ENCODE data around the gene CELF6. TPM values are rescaled to one million over a fixed set of nuclear protein-coding genes. Genes with fewer than 3 reads are reported as not detected.

The CELF6 gene
- total RNA-seq, 1 experiment from 2014 or later: not detected

DNA sequence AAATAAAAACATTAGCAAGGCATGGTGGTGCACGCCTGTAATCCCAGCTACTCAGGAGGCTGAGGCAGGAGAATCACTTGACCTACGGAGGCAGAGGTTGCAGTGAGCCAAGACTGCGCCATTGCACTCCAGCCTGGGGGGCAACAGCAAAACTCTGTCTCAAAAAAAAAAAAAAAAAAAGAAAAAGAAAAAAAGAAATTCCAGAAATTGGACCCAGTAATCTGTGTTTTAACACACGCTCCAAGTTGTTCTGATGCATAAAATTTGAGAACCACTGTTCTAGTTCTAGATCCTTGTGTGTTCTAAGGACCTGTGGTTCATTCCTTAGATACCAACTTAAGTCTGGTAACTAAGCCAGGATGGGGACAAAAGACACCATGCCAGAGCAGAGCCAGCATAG lies 50.2 kb downstream of the CELF6 start:
- no TSS peak for BruUV-seq (replicated peaks)

DNA sequence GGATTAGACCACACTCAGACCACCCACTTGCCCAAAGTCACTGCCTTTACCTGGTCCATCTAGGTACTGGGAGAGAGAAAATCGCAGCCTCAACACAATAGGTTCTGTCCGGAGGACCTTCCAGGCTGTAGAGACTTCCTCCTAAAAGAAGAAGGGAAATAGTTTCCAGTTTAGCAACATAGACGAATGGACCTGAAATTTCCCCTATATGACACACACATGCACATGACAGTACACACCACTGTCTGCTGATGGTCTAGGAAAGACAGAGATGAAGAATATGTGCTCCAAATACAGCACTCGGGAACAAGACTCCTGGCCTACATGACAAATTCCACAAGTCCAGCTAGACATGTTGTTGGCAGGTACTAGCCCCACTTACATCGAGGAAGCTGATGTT lies 54.9 kb downstream of the CELF6 start:
- no peaks in the 10 kb centered on the region for H3K9me3 ChIP-seq (ENCODE audit: insufficient read depth, low read depth)
- H3K4me1 ChIP-seq (replicated peaks; ENCODE audit: insufficient read depth): no peaks in the 10 kb centered on the region
- BruUV-seq (replicated peaks): no TSS peak
- no peak overlapping the region for H2AFZ ChIP-seq
- H3K9me2 ChIP-seq (ENCODE audit: insufficient read depth): no peaks in the 10 kb centered on the region
- no peak for DNase-seq
- CTCF ChIA-PET: no interaction called here
- TF ChIP-seq, protein P1, sequence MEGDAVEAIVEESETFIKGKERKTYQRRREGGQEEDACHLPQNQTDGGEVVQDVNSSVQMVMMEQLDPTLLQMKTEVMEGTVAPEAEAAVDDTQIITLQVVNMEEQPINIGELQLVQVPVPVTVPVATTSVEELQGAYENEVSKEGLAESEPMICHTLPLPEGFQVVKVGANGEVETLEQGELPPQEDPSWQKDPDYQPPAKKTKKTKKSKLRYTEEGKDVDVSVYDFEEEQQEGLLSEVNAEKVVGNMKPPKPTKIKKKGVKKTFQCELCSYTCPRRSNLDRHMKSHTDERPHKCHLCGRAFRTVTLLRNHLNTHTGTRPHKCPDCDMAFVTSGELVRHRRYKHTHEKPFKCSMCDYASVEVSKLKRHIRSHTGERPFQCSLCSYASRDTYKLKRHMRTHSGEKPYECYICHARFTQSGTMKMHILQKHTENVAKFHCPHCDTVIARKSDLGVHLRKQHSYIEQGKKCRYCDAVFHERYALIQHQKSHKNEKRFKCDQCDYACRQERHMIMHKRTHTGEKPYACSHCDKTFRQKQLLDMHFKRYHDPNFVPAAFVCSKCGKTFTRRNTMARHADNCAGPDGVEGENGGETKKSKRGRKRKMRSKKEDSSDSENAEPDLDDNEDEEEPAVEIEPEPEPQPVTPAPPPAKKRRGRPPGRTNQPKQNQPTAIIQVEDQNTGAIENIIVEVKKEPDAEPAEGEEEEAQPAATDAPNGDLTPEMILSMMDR (conservative IDR thresholded peaks at IDR 0.05): no peak
- H3F3A ChIP-seq (ENCODE audit: insufficient read depth, low read depth): no peaks in the 10 kb centered on the region
- no peak overlapping the region for H3K4me2 ChIP-seq
- H3K27me3 ChIP-seq (ENCODE audit: insufficient read depth, low read depth): no peaks in the 10 kb centered on the region
- H3K79me2 ChIP-seq (ENCODE audit: low read depth): peaks cover 2% of the 10 kb centered on the region; the same call in 1 of the 2 replicates
- H3K4me3 ChIP-seq: no peak overlapping the region
- 0 out of 2 replicates have a peak, but pooled peaks cover 3% of the 10 kb centered on the region for H4K20me1 ChIP-seq (ENCODE audit: insufficient read depth)
- POLR2A ChIA-PET (ENCODE audit: unreplicated experiment): interaction anchor here (0.6 kb wide), 1 partner anchor 636 kb away, joined by 4 read pairs; no protein-coding TSS in a partner anchor
- intact Hi-C loops (cut with micrococcal nuclease; ENCODE audit: unreplicated experiment): no loop called here
- peaks cover 37% of the 10 kb centered on the region for H3K36me3 ChIP-seq (ENCODE audit: low read depth)
- H3K27ac ChIP-seq: no peak overlapping the region

More for the DNA sequence above, 50.2 kb downstream of the CELF6 start:
- POLR2A ChIA-PET (ENCODE audit: unreplicated experiment): no interaction called here
- Histone ChIP-seq H3K9me3 (ENCODE audit: insufficient read depth, low read depth) (no peaks in the 10 kb centered on the region), H3K4me3 (no peak overlapping the region), H3F3A (ENCODE audit: insufficient read depth, low read depth) (no peaks in the 10 kb centered on the region; the same call in 1 of the 2 replicates), H3K79me2 (ENCODE audit: low read depth) (peaks cover 22% of the 10 kb centered on the region), H3K36me3 (ENCODE audit: low read depth) (peaks cover 18% of the 10 kb centered on the region), H3K9me2 (ENCODE audit: insufficient read depth) (no peaks in the 10 kb centered on the region), H3K4me1 (replicated peaks; ENCODE audit: insufficient read depth) (peaks cover 18% of the 10 kb centered on the region), H3K27me3 (ENCODE audit: insufficient read depth, low read depth) (no peaks in the 10 kb centered on the region), H3K4me2 (no peak overlapping the region), H4K20me1 (ENCODE audit: insufficient read depth) (no peaks in the 10 kb centered on the region), H2AFZ (no peak overlapping the region), H3K27ac (no peak overlapping the region)
- TF ChIP-seq EZH2 (IDR thresholded peaks at IDR 0.05; ENCODE audit: low read depth): no peak
- TF ChIP-seq, protein P1 (conservative IDR thresholded peaks at IDR 0.05): no peak
- DNase-seq: no peak
- CTCF ChIA-PET: interaction anchor here (1.1 kb wide), 1 partner anchor 185 kb away, joined by 5 read pairs; no protein-coding TSS in a partner anchor
- intact Hi-C loops (cut with micrococcal nuclease; ENCODE audit: unreplicated experiment): loop anchor here (5.0 kb wide), 1 partner anchor 37 kb away; the partner anchor contains the start of gene PKM

DNA sequence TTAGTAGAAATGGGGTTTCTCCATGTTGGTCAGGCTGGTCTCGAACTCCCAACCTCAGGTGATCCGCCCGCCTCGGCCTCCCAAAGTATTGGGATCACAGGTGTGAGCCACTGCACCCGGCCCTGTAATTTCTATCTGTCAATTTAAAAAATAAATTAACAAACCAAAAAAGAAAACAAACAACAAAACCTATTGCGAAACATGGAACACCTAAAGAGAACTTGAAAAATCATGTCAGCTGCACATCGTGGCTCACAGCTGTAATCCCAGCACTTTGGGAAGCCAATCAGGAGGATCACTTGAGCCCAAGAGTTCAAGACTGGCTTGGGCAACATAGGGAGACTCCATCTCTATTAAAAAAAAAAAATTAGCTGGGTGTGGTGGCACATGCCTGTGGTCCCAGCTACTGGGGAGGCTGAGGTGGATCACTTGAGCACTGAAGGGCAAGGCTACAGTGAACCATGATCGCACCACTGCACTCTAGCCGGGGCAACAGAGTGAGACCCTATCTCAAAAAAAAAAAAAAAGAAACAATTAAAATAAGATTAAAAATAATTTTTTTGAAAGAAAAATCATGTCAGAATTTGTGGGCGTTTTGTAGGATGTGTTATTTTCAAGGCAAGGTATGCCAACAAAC lies 67.2 kb downstream of the CELF6 start:
- no peaks in the 10 kb centered on the region for H3K9me2 ChIP-seq (ENCODE audit: insufficient read depth)
- H3K9me3 ChIP-seq (ENCODE audit: insufficient read depth, low read depth): no peaks in the 10 kb centered on the region
- no peaks in the 10 kb centered on the region for H3K4me1 ChIP-seq (replicated peaks; ENCODE audit: insufficient read depth)
- H2AFZ ChIP-seq: no peak overlapping the region
- BruUV-seq (replicated peaks): no TSS peak
- intact Hi-C loops (cut with micrococcal nuclease; ENCODE audit: unreplicated experiment): no loop called here
- H4K20me1 ChIP-seq (ENCODE audit: insufficient read depth): no peaks in the 10 kb centered on the region
- CTCF ChIA-PET: no interaction called here
- no peaks in the 10 kb centered on the region for H3K27me3 ChIP-seq (ENCODE audit: insufficient read depth, low read depth)
- POLR2A ChIA-PET (ENCODE audit: unreplicated experiment): no interaction called here
- no peak for DNase-seq
- peaks cover 29% of the 10 kb centered on the region for H3K36me3 ChIP-seq (ENCODE audit: low read depth)
- H3K4me2 ChIP-seq: no peak overlapping the region
- H3K79me2 ChIP-seq (ENCODE audit: low read depth): no peaks in the 10 kb centered on the region
- no peak overlapping the region for H3K4me3 ChIP-seq
- no peak overlapping the region for H3K27ac ChIP-seq
- H3F3A ChIP-seq (ENCODE audit: insufficient read depth, low read depth): no peaks in the 10 kb centered on the region
- TF ChIP-seq, protein P1 (conservative IDR thresholded peaks at IDR 0.05): no peak
- no peak for TF ChIP-seq EZH2 (IDR thresholded peaks at IDR 0.05; ENCODE audit: low read depth)

All from PC-9 (cell line).